GM21367 (cell line): ENCODE results near the gene SLC6A12.

Source experiments
- ATAC-seq: cut with Tn5 transposase; IDR thresholded peaks from one replicate; pipeline ENCODE4 v1.9.1; 2021; ENCODE audit not compliant: unreplicated experiment

Gene SLC6A12

DNA sequence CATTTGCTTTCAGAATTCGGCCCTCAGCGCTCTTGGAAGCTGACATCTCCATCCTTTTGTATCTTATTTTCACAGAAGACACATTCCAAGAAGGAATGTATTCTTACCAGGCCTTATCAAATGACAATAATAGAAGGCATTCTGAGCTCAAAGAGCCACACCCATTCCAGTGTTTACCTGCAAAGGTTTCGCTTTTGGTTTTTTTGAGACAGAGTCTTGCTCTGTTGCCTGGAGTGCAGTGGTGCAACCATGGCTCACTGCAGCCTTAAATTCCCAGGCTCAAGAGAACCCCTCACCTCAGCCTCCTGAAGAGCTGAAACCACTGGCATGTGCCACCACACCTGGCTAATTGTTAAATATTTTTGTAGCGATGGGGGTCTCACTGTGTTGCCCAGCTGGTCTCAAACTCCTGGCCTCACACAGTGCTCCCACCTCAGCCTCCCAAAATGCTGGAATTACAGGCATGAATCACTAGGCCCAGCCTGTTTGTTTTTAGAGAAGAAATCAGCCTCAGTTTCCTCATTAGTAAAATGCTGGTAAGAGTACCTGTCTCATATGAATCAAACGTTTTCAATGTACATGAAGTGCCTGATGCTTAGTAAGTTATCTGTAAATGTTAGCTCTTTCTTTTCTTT is 69.2 kb downstream of the SLC6A12 start:
- no peak for ATAC-seq

DNA sequence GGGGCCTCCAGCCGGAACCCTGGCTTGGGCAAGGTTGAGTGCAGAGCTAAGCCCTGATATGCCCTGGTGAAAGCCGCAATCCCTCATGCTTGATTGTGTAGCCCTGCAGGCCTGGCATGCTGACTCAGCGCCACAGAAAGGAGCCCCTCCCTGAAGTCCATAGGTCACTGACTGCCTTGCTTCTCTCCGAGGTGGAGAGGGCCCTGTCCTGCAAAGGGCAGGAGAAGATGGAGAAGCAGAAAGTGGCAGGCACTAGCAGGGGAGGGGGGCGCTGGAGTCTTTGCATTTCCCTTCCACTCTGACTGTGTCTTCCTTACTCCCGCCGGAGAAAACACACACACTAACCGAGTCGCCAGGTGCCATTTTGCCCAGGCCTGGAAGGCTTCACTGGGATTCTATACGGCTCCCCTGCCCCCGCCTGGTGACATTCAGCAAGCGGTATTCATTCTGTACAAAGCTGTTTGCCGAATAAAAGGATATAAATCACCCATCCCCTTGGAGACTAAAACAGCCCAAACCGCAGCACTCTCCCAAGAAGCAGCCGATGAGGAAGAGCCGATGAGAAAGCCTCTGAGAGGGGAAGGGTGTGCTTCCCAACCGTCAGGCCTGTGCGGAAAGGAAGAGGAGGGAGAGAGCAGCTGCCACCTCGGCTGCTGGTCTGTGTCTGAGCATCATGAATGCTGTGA is 69.8 kb downstream of the SLC6A12 start:
- ATAC-seq: no peak

DNA sequence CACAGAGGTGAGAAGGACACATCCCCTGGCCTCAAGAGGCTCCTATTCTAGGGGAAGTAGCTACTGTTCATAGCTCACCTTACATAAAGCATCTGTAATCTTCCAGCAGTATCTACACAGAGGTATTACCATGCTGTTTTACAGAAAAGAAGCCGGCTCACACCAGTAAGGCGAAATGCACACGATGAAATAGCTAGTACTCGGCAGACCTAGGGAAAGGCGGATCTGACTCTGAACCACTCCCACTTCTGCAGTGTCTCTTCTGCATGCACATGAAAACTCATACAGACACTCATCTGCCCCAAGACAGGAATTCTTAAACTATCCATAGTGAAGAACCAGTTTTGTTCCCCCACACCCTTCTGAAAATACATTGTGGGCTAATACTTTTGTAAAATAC is 73.8 kb downstream of the SLC6A12 start:
- no peak for ATAC-seq
